GM12872 (cell line): ENCODE results near the gene TEK.

Source experiments
- CTCF ChIP-seq: IDR thresholded peaks from 3 replicates; pipeline ENCODE4 v1.5.1; 2011; ENCODE audit warnings: low read depth, mild to moderate bottlenecking, low read length, moderate library complexity; ENCODE audit not compliant: insufficient read depth

Gene TEK

GRCh38 chr9:27149651-27150050, 40.6 kb downstream of the TEK start:
- TF ChIP-seq CTCF: no peak

- no peak for TF ChIP-seq CTCF
These were observed 41.9 kb downstream of the TEK start for GRCh38 chr9:27150746-27151406.

GRCh38 chr9:27151693-27152404, 42.8 kb downstream of the TEK start:
- TF ChIP-seq CTCF: no peak

GRCh38 chr9:27152405-27152718, 43.3 kb downstream of the TEK start:
- no peak for TF ChIP-seq CTCF

- no peak for TF ChIP-seq CTCF
These were observed 45.9 kb downstream of the TEK start for GRCh38 chr9:27154908-27155307.

GRCh38 chr9:27157097-27157496, 48.1 kb downstream of the TEK start:
- TF ChIP-seq CTCF: no peak

GRCh38 chr9:27157736-27158135, 48.7 kb downstream of the TEK start:
- no peak for TF ChIP-seq CTCF
